ENCODE results near the gene KPNA4.
A peak's percentile ranks its signal among the peaks of the same experiment; 100 is the strongest.
"Not testable (repeated sequence)": the region's sequence is repeated elsewhere in the genome, so short reads cannot be mapped to it uniquely, and the experiment has no call there.

KPNA4 gene

GRCh38 chr3:160482796-160483195 is 82.6 kb downstream of the KPNA4 start:
- no peak for DNase-seq

GRCh38 chr3:160481856-160482255 is 83.5 kb downstream of the KPNA4 start:
- DNase-seq, result no peak

- DNase-seq, result no peak
Measured at GRCh38 chr3:160480931-160481330, 84.4 kb downstream of the KPNA4 start.

GRCh38 chr3:160479376-160479775 is 86.0 kb downstream of the KPNA4 start:
- DNase-seq, result no peak

- peak; percentile 59 for DNase-seq
Measured at GRCh38 chr3:160478338-160478737, 87.0 kb downstream of the KPNA4 start.

- DNase-seq, result peak; percentile 46
Measured at GRCh38 chr3:160477750-160478149, 87.6 kb downstream of the KPNA4 start.

- no peak for DNase-seq
Measured at GRCh38 chr3:160475884-160476283, 89.5 kb downstream of the KPNA4 start.

GRCh38 chr3:160475153-160475552 is 90.2 kb downstream of the KPNA4 start:
- no peak for DNase-seq

GRCh38 chr3:160474416-160474838 is 90.9 kb downstream of the KPNA4 start:
- peak; percentile 85 for DNase-seq

- DNase-seq, result peak; percentile 97
Measured at GRCh38 chr3:160473978-160474377, 91.4 kb downstream of the KPNA4 start.

- DNase-seq, result peak; percentile 92
Measured at GRCh38 chr3:160473221-160473620, 92.2 kb downstream of the KPNA4 start.

GRCh38 chr3:160472344-160472743 is 93.0 kb downstream of the KPNA4 start:
- DNase-seq, result no peak

- no peak for DNase-seq
Measured at GRCh38 chr3:160471892-160472291, 93.5 kb downstream of the KPNA4 start.

- no peak for DNase-seq
Measured at GRCh38 chr3:160470181-160470580, 95.2 kb downstream of the KPNA4 start.

GRCh38 chr3:160464971-160465370 is 100.4 kb downstream of the KPNA4 start:
- DNase-seq, result no peak

GRCh38 chr3:160464321-160464720 is 101.0 kb downstream of the KPNA4 start:
- no peak for DNase-seq

- no peak for DNase-seq
Measured at GRCh38 chr3:160460033-160460432, 105.3 kb downstream of the KPNA4 start.

- no peak for DNase-seq
Measured at GRCh38 chr3:160459450-160459970, 105.9 kb downstream of the KPNA4 start.

GRCh38 chr3:160458151-160458550 is 107.2 kb downstream of the KPNA4 start:
- no peak for DNase-seq

GRCh38 chr3:160455846-160456245 is 109.5 kb downstream of the KPNA4 start:
- no peak for DNase-seq

- DNase-seq, result no peak
Measured at GRCh38 chr3:160454995-160455394, 110.4 kb downstream of the KPNA4 start.

GRCh38 chr3:160452251-160452650 is 113.1 kb downstream of the KPNA4 start:
- DNase-seq, result not testable (repeated sequence)

GRCh38 chr3:160451602-160452001 is 113.8 kb downstream of the KPNA4 start:
- DNase-seq, result peak; percentile 43

GRCh38 chr3:160450846-160451245 is 114.5 kb downstream of the KPNA4 start:
- peak; percentile 97 for DNase-seq
